ENCODE data around the gene ERICH4.
"Not testable (repeated sequence)": the region's sequence is repeated elsewhere in the genome, so short reads cannot be mapped to it uniquely, and the experiment has no call there.

ERICH4 gene, protein sequence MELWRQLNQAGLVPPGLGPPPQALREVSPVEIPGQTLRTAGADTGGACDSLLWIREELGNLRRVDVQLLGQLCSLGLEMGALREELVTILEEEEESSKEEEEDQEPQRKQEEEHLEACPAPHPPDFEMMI

DNA sequence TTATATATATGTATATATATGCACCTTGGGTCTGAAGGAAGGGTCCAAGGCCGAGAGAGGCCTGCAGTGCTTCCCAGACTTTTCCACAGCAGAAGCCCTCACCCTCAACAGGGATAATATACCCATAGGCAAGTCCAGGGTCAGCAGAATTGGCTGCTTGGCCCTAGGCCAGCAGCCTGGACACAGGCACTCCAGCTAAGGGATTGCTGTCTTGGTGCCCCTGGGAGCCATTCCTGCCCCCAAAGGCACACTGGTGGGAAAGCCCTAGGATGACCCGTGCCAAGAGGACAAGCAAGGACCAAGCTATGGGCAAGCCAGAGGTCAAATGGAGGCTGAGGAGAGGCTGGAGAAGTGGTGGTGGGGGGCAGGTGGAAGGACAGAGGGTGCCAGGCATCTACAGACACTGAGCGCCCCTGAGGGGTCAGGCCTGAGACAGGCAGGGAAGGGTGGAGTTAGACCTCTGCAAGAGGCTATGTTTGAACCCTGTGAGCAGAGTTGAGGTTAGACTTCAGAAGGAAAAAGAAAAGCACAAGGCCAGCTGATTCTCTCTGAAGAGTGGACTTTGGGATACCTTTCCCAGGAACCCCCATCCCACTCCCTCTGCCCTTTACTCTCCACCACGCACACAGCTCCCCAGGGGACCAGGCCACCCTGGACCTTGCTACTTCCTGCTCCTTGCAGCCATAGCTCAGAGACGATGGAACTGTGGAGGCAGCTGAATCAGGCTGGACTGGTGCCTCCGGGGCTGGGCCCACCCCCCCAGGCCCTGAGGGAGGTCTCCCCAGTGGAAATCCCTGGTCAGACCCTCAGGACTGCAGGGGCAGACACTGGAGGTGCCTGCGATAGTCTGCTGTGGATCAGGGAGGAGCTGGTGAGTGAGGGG lies at the start of gene ERICH4:
TSS of gene ERICH4 (plus strand) at position 684 of the 883 bp plus-strand sequence. CDS start at position 698, 14 bp downstream.
- no peak for DNase-seq

DNA sequence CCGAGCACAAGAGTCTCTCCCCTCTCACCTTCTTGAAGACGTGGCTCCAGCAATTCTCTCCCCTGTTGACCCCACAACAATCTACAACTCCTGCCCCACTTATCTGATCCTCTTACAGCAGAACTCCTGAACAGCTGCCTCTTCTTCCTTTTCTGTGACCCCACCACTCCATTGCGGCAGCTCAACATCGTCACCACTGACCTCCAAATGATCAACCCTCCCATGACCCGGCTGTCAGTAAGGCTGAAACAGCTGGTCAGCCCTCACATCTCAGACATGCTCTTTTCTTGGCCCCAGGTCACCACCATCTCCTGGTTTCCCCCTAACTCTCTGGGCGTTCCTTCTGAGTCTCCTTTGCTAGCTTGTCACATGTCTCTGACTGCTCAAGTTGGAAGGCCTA lies 47.6 kb upstream of the ERICH4 start:
- no peak for DNase-seq

DNA sequence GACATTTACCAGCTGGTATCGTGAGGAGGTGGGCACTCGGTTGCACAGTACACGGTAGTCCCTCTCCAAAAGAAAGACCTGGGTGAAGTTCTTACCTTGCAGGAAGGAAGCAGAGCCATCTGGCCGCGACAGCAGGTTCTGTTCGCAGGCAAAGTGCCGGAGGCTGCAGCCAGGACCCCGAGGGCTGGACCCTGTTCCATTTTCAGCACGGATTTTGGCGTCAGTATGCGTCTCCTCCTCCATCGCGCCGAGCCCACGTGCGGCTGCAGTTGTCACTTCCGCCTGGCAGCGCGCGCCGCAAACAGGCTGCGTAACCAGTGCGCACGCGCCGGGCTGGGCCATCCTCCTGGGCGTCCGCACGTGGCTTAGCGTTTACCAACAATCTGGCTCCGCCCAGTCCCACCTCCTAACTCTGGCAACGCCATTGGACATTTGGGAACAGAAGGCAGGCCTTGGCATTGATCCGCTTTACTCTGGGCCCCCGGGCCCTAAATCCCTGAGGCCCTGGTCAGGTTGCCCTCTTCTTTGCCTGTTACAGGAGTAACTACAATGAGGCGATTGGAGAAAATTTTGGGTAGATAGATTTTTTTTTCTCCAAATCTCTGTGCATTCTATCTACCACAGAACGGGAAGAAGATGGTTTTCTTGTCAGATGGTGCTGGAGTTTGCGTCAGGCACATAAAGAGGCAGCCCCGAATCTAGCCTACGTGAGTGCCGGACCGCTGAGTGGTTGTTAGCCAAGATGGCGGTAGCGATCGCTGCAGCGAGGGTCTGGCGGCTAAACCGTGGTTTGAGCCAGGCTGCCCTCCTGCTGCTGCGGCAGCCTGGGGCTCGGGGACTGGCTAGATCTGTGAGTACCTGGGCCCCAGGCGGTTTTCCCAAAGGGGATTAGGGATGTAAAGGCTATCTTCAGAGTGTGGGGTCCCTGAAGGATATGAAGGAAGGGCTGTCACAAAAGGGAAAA lies 45.6 kb upstream of the ERICH4 start, which contains the start of the genes BCKDHA and EXOSC5:
TSS of gene BCKDHA (plus strand) at position 733 of the 964 bp plus-strand sequence. CDS start at position 743, 10 bp downstream.
TSS of gene EXOSC5 (minus strand) at position 274 of the 964 bp plus-strand sequence. CDS start at position 243, 31 bp downstream.
- DNase-seq = peak; percentile 100

DNA sequence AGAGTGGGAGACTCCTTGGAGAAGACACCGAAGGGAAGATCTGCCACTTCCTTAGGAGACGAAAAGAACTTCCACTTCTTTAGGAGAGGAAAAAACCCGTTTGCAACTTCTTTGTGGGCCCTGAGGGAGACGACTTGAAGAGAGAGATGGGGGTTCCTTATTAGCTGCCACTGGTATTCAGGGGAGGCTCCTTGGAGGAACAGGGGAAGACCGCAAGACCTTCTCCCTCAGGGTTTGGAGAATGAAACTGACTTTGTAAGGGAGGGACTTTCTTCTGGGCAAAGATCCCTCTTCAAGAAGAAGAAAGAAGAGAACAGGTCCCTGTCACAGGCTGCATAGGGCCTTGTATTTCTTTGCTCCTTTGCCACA lies 44.9 kb upstream of the ERICH4 start:
- DNase-seq = no peak

DNA sequence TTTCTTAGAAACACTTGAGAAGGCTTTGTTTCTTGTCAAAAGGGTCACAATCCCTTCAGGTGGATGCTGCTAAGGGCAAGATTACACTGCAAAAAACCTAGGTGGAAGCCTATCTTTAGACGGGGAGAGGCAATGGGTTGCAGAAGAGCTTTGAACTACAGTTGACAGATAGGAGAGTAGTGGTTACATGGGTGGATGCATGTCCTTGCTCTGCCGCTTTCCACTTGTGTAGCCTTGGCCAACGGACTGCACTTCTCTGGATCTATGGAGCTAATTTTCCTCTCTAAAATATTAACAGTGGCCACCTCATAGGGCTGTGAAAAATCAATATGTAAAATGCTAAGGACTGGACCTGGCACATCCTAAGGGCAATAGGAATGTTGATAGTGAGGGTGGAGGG lies 44.4 kb upstream of the ERICH4 start:
- DNase-seq = no peak

DNA sequence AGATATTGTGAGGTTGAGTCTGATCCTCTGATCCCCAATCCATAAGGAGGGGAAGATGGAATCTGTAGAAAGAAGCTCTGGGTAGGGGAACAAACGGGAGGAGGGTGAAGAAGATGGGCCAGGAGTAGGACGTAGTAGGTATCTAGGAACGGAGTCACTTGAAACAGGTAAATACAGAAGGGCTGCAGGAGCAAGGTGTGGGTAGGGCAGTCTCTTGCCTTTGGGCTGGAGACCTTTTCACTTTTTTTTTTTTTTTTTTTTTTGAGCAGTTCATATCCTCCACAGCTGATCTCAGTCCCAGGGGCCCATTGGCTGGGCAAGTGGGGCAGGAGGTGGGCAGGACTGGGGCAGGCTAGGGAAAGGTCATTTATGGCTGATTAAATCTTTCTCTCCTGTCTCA lies 43.9 kb upstream of the ERICH4 start:
- DNase-seq = no peak

DNA sequence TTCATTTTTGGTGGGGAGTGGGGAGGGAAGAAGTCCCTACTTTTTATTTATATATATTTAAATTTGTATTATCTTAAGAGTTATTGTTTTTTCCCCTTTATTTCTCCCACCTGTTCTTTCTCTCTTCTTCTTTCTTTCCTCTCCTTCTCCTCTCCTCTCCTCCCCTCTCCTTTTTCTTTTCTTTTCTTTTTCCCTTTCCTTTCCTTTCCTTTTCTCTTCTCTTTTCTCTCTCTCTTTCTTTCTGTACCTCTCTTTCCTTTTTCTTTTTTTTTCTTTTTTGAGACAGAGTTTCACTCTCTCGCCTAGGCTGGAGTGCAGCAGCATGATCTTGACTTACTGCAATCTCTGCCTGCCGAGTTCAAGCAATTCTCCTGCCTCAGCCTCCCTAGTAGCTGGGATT lies 43.4 kb upstream of the ERICH4 start:
- DNase-seq = no peak

DNA sequence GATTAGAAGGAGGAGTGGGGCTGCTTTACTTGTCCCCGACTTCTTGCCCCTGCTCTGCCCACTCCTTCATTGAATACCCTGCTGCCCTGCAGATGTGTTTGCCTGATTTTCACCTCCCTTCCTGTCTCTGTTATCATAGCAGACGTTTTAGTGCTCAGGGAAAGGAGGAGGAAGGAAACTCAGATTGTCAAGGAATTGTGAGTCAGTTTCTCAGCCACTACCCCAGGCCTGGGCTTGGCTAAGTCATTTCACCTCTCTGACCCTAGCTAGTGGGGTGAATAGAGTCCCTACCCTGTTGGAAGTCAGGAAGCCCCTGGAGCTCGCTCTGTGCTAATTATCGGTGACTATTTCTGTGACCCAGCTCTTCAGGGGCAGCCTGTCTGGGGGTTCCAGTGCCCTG lies 41.5 kb upstream of the ERICH4 start:
- no peak for DNase-seq

DNA sequence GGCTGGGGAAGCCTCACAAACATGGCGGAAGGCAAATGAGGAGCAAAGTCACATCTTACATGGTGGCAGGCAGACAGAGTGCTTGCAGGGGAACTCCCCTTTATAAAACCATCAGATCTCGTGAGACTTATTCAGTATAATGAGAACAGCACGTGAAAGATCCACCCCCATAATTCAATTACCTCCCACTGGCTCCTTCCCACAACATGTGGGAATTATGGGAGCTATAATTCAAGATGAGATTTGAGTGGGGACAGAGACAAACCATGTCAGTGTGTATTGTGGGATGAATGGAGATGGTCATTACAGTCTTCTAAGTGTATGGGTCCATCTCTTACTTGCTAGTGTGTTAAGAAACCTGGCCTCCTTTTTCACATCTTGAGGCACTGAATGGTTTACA lies 40.9 kb upstream of the ERICH4 start:
- DNase-seq = no peak

DNA sequence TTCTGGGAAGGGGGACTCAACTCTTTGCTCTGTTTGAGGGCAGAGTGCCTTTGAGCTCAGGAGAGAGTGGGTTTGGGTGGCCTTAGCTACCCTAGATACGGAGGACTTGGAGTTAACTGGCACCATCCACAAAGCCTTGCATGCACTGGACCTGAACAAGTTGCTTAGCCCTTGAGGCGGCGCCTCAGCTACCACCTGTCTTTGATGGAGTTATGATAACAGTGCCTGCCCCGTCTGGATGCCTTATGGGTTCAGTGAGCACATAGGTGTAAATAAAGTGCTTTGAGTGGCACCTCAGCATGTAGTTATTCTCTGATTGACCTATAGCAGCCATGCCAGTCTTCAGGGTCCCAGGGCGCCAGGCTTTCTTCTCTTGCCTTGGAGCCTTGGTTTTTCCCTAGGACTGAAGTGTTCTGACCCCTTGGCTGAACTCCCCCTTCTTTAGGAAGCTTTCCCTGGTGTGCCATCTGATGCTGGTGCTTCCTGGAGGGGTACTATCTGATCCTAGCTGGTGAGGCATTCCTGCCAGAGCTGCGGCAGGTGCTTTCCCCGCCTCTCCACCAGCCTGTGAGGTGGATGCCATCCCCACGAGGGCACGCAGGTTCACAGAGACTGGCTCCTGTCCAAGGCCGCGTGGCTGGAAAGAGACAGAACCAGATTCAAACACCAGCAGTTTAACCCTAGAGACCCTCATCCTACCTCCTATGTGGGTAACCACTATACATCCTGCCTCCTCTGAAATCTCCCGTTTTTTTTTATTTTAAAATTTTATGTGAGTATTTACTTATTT lies 39.6 kb upstream of the ERICH4 start:
- no peak for DNase-seq

DNA sequence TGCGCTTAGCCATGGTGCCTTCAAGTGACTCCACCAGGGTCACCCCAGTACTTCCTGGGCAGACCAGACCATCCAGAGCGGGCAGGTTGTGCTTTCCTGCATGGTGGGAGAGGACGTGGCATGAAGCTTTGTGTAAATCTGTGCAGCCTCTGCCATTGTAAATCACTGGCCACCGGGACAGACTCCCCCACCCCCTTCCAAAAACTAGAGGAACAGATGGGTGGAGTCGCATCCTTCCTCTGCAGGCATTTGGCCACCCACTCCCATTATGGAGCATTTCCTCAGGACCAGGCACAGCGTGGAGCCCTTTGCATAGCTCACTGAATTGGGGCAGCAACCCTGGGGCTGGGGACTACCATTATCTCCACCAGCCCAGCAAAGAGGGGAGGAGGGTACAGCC lies 37.2 kb upstream of the ERICH4 start:
- DNase-seq = no peak

DNA sequence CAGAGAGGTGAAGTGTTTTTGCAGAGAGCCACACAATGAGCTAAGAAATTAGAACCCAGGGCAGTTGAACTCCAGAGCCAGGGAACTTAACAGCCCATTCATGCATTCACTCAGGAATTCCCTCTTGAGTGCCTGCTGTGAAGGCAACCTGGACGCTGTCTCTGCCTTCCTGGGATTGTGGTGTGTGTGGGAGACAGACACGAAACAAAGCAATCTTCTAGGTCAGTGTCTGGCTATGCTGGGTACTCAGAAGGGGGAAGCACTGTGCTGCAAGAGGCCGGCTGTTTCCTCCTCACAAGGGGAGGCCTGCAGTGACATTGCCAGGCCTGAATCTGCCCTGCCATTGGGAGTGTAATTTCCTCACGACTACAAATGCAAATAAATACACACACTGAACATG lies 35.7 kb upstream of the ERICH4 start:
- no peak for DNase-seq

DNA sequence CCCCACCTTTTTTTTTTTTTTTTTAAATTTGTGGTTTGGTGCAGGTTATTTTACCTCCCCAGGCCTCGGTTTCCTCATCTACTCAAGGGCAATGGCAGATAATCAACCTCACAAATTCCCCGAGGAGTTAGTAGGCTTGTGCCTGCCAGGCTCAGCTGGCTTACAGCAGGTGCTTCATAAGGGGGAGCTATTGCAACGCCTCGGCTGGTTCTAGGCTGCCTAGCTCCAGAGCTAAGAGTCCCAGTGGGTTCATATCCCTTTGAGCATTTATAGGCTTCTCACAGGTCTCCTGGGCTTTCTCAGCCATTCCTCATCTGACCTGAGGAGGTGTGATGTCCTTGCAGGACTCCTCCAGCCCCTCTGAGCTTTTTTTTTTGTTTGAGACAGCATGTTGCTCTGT lies 34.7 kb upstream of the ERICH4 start:
- DNase-seq = no peak

DNA sequence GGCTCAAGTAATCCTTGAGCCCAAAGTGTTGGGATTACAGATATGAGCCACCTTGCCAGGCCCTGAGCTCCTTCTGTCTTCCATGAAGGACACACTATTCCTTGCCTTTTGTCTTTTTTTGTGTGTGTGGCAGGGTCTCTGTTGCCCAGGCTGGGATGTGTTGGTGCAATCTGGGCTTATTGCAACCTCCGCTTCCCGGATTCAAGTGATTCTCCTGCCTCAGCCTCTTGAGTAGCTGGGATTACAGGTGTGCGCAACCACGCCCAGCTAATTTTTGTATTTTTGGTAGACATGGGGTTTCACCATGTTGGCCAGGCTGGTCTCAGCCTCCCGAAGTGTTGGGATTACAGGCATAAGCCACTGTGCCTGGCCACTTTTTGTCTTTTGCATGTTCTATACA lies 34.1 kb upstream of the ERICH4 start:
- DNase-seq = not testable (repeated sequence)

DNA sequence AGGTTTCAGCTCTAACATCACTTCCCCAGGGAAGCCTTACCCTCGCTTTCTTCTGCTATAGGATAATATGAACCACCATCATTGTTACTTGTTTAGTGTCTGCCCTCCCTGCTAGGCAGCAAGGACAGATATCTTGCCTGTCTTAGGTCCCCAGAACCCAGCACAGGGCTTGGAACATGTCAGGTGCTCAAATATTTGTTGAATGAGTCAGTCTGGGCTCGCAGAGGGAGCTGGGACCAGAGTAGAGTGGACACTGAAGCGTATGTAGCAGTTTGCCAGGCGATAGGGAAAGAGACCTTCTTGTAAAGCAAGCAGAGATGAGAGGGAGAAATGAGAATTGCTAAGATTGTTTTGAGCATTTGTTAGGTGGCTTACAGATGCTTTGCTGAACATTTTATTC lies 33.7 kb upstream of the ERICH4 start:
- DNase-seq = no peak

DNA sequence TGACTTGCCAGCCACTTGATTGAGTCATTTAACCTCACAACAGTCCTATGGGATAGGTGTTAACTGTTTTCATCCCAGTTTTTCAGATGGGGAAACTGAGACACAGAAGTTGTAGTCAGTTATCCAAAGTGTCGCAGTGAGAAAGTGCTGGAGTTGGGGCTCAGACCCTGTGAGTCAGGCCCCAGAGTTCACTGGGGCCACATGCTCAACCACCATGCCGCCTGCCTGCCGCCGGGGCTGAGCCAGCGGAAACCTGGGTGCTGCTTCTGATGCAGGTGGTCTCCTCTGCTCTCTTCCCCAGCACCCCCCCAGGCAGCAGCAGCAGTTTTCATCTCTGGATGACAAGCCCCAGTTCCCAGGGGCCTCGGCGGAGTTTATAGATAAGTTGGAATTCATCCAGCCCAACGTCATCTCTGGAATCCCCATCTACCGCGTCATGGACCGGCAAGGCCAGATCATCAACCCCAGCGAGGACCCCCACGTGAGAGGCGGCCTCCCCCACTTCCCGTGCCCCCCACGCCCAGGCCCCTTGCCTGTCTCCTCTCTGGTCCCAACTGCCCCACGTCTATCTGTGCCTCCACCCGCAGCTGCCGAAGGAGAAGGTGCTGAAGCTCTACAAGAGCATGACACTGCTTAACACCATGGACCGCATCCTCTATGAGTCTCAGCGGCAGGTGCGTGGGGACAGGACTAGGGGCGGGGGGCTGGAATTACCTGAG lies 32.5 kb upstream of the ERICH4 start:
- DNase-seq = no peak

DNA sequence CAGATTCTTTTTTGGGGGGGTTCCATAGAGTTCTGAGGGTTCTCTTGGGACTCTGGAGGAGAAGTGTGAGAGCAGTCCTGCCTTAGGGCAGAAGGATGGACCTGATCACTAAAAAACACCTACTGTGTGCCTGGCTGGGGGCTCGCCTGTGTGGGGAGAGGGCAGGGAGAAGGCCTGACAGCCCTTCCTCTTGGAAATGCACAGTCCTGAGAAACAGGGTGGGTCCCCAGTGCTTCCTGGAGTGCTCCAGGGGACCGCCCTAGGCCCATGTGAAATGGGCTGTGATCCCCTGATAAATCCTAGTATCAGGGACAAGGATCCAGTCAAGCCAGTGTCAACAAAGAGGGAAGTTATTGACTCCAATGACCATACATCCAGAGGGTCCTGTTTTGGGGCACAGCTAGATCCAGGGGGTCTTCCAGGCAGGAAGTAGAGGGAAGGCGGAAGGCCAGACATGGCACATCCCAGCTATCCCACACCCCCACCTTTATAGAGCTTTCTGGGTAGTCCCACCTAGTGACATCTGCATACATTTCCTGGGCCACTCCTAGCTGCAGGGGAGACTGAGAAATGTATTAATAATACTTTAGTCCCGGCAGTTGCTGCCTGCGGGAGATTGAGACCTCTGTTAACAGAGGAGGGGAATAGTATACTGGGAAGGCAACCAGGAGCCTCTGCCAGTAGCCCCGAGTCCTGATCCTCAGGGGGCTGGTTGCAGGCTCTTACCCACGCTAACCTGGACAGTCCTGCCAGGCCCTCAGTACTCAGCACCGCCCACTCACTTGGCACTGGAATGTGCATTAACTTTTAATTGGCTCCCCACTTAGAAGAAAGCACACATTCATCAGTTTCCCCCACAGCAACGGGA lies 31.6 kb upstream of the ERICH4 start:
- no peak for DNase-seq

DNA sequence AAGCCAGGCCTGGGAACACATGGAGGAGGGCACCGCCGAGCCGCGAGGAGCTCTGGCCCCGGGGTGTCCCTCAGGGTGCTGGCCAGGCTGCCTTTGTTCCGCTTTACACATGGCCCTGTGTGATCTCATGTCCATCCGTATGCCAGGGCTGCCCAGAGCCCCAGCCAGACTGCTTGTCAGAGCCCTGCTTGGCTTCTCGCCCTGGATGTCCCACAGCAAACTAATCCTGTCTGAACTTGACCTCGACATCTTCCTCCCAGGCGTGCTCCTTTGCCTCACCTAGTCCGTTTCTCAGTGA lies 31.0 kb upstream of the ERICH4 start:
- no peak for DNase-seq

DNA sequence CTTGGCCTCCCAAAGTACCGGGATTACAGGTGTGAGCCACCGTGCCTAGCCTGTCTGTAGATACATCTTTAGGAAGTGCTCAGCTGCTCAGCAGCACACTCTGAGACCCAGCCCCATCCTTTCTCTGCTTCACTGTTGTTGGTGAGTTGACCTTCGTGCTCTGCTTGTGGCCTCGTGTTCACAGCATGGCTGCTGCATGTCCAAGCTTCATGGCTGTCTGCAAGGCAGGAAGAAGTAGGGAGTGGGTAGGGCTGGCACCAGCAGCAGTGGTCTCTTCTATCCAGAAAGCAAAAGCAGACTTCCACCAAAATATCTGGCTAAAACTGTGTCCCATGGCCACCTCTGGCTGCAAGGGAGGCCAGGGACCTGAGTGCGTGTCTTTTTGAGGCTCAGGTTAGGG lies 30.0 kb upstream of the ERICH4 start:
- no peak for DNase-seq

DNA sequence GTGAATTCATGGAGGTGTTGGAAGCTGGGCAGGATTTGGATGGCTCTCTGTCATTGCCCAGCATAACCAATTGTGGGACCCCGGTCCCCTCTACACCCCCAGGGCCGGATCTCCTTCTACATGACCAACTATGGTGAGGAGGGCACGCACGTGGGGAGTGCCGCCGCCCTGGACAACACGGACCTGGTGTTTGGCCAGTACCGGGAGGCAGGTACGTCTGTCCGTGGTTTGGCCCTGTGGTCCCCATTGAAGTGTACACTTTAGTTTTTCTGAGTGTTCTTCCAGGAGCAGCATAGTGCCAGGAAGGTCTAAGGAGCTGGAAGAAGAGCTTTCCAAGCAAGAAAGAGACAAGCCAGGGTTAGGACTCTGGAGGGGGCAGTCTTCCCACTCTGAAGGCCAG lies 29.0 kb upstream of the ERICH4 start:
- no peak for DNase-seq

DNA sequence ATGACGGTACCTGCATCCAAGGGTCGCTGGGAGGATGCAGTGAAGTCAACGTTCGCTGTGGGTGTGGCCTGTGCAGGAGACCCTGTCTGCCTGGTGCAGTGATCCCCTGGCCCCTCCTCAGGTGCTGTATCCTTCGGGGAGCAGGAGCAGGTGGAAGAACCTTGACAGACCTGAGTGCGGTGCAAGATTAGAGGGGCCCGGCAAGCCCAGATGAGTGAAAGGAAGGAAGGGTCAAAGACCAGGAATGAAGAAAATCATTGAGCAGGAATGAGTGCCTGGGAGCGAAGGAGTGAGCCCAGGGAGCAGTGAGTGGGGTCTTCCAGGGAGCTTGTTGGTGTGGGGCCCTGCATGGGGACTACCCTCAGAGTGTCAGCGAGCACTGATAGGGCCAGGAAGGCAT lies 28.5 kb upstream of the ERICH4 start:
- no peak for DNase-seq
